Calu3 (cell line): ENCODE results near the gene SULT1A1. TPM values are rescaled to one million over a fixed set of nuclear protein-coding genes. Genes with fewer than 3 reads are reported as not detected.
A peak's percentile ranks its signal among the peaks of the same experiment; 100 is the strongest.
"Not testable (repeated sequence)": the region's sequence is repeated elsewhere in the genome, so short reads cannot be mapped to it uniquely, and the experiment has no call there.

Experiments used
- BruUV-seq: library from RNA; stranded (reverse); fragments of 400-500 nt; replicated peaks from 2 replicates; lab custom pipeline; 2021; lab: Mats Ljungman, UMichigan
- CTCF ChIA-PET: fragments of 300-600 bp; sonication (Branson Sonifier 250); formaldehyde crosslinking; loops from one replicate; lab custom pipeline; 2022; ENCODE audit warnings: antibody characterized with exemption; lab: Charles Lee
- DNase-seq: peaks from one replicate; pipeline ENCODE4 v3.0.0; 2022
- H3K27ac Mint-ChIP-seq: one replicate; pipeline ENCODE4 v1.8.0; 2022; ENCODE audit warnings: mixed read lengths; ENCODE audit not compliant: unreplicated experiment
- H3K27me3 Mint-ChIP-seq: one replicate; pipeline ENCODE4 v1.8.0; 2022; ENCODE audit warnings: mixed read lengths; ENCODE audit not compliant: unreplicated experiment
- H3K36me3 Mint-ChIP-seq: one replicate; pipeline ENCODE4 v1.8.0; 2022; ENCODE audit warnings: mild to moderate bottlenecking, moderate library complexity, mixed read lengths; ENCODE audit not compliant: insufficient read depth, unreplicated experiment
- H3K4me1 Mint-ChIP-seq: one replicate; pipeline ENCODE4 v1.8.0; 2022; ENCODE audit warnings: mild to moderate bottlenecking, low read depth, mixed read lengths; ENCODE audit not compliant: unreplicated experiment
- H3K4me3 Mint-ChIP-seq: one replicate; pipeline ENCODE4 v1.8.0; 2022; ENCODE audit warnings: mild to moderate bottlenecking, low read depth, moderate library complexity, mixed read lengths; ENCODE audit not compliant: unreplicated experiment
- H3K9me3 Mint-ChIP-seq: one replicate; pipeline ENCODE4 v1.8.0; 2022; ENCODE audit warnings: low read depth, mixed read lengths; ENCODE audit not compliant: unreplicated experiment
- CTCF ChIP-seq: fragments of 200-600 bp; IDR thresholded peaks from one replicate; pipeline ENCODE4 v1.8.0; 2022; ENCODE audit warnings: antibody characterized with exemption; ENCODE audit not compliant: unreplicated experiment
- intact Hi-C: fragments of 100-400 bp; cut with micrococcal nuclease; formaldehyde crosslinking; loops from one replicate; pipeline ENCODE4 v1.10.0; 2022; ENCODE audit not compliant: unreplicated experiment
- total RNA-seq: library from RNA; stranded (reverse); gene quantifications from 2 replicates; pipeline ENCODE4 v1.2.3, GENCODE V29; 2022

Gene SULT1A1
- total RNA-seq, 1 experiment from 2014 or later: 14.0 TPM

DNA sequence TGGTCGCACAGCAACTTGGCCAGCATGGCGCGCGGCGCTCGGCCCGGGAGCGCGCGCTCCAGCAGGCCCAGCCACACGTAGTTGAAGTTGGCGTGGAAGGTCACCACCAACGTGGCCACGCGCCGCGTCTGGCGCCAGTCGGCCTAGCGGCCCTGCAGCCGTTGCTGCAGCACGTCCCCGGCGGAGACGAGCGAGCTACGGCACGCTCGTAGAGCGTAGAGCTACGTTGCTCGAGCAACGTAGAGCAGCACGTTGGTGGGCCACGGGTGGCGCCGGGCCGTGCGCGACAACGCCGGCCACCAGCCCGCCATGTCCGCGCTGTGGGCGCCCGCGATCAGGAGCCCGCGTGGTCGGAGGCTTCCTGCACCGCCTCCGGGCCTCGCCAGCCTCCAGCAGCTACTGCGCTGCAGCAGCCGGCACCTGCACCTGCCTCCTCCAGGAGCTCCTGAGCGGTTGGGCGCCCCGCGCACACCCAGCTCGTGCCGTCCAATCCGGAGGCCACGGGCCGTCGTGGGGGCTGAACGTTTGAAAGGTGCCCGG, 13.4 kb upstream of the SULT1A1 start:
- Mint-ChIP-seq H3K27me3 (no peaks in the 10 kb centered on the region), H3K4me3 (peak overlapping the region; percentile 89), H3K4me1 (peaks cover 21% of the 10 kb centered on the region), H3K9me3 (no peaks in the 10 kb centered on the region), H3K27ac (no peak overlapping the region), H3K36me3 (peaks cover 27% of the 10 kb centered on the region)
- TF ChIP-seq CTCF: no peak
- CTCF ChIA-PET: interaction anchor here (0.6 kb wide), 2 partner anchors 131 to 297 kb away, joined by 3 to 4 read pairs; partner anchors contain the start of gene CLN3
- intact Hi-C loops: no loop called here
- peak; percentile 88 for DNase-seq
- no TSS peak for BruUV-seq

GRCh38 chr16:28622532-28623171, 12.8 kb upstream of the SULT1A1 start:
- CTCF ChIA-PET: interaction anchor here (0.6 kb wide), 2 partner anchors 131 to 297 kb away, joined by 3 to 4 read pairs; partner anchors contain the start of gene CLN3
- H3K27ac Mint-ChIP-seq, intact Hi-C loops, DNase-seq, H3K9me3 Mint-ChIP-seq, BruUV-seq, H3K27me3 Mint-ChIP-seq: not testable (repeated sequence)
- H3K4me3 Mint-ChIP-seq: peak overlapping the region; percentile 89
- H3K4me1 Mint-ChIP-seq: peaks cover 21% of the 10 kb centered on the region
- peaks cover 33% of the 10 kb centered on the region for H3K36me3 Mint-ChIP-seq

GRCh38 chr16:28621481-28622155, 11.8 kb upstream of the SULT1A1 start:
- H3K4me1 Mint-ChIP-seq: peaks cover 21% of the 10 kb centered on the region
- intact Hi-C loops: no loop called here
- no peak for TF ChIP-seq CTCF
- H3K27ac Mint-ChIP-seq: no peak overlapping the region
- BruUV-seq: no TSS peak
- H3K4me3 Mint-ChIP-seq: peak overlapping the region; percentile 89
- peaks cover 38% of the 10 kb centered on the region for H3K36me3 Mint-ChIP-seq
- H3K27me3 Mint-ChIP-seq: no peaks in the 10 kb centered on the region
- CTCF ChIA-PET: no interaction called here
- no peaks in the 10 kb centered on the region for H3K9me3 Mint-ChIP-seq
- DNase-seq: no peak

DNA sequence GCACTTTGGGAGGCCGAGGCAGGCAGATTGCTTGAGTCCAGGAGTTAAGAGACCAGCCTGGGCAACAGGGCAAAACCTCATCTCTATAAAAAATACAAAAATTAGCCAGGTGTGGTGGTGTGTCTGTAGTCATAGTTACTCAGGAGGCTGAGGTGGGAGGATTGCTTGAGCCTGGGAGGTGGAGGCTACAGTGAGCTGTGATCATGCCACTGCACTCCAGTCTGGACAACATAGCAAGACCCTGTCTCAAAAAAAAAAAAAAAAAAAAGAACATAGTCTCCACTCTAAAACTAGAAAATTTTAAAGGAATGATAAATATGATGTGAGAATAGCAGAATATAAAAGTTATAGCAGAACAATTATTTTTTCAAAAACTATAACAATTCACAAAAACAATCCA, 10.5 kb upstream of the SULT1A1 start:
- H3K4me3 Mint-ChIP-seq, BruUV-seq, intact Hi-C loops, H3K27me3 Mint-ChIP-seq, H3K27ac Mint-ChIP-seq, DNase-seq, H3K9me3 Mint-ChIP-seq: not testable (repeated sequence)
- CTCF ChIA-PET: interaction anchor here (0.7 kb wide), 1 partner anchor 29 kb away, joined by 3 read pairs; no protein-coding TSS in a partner anchor
- Mint-ChIP-seq H3K36me3 (peaks cover 38% of the 10 kb centered on the region), H3K4me1 (peaks cover 21% of the 10 kb centered on the region)

- no peak for TF ChIP-seq CTCF
- Mint-ChIP-seq H3K4me3 (no peak overlapping the region), H3K36me3 (peaks cover 30% of the 10 kb centered on the region), H3K4me1 (peaks cover 11% of the 10 kb centered on the region), H3K27me3 (no peaks in the 10 kb centered on the region), H3K9me3 (no peaks in the 10 kb centered on the region), H3K27ac (no peak overlapping the region)
- no TSS peak for BruUV-seq
- intact Hi-C loops: no loop called here
- CTCF ChIA-PET: interaction anchor here (0.7 kb wide), 1 partner anchor 86 kb away, joined by 3 read pairs; no protein-coding TSS in a partner anchor
- no peak for DNase-seq
These were observed 8.0 kb upstream of the SULT1A1 start for GRCh38 chr16:28617874-28618273.
